Pancreas (tissue), 10 donors: ENCODE data around the gene MAP3K7. TPM values are rescaled to one million over a fixed set of nuclear protein-coding genes. Genes with fewer than 3 reads are reported as not detected.

Experiments
- ATAC-seq, 4 donors: fragments of 200-7000 bp; cut with Tn5 transposase; one replicate each; pipeline versions ENCODE4 v1.8.0 to v1.9.1; 2020; ENCODE audit warnings: mild to moderate bottlenecking in 4 of 4, moderate library complexity in 4 of 4
- DNase-seq, 6 donors: peaks; one replicate each; pipeline ENCODE4 v3.0.0-alpha.2; 2020
- FAIRE-seq: peaks from 2 replicates; lab custom pipeline; 2012; peaks lifted over from hg19 to GRCh38; lab: Jason Lieb, UNC
- H3K27ac ChIP-seq, 4 donors: fragments of 200-600 bp; sonication (generic); 1 replicate in 3 of 4; 2 replicates in 1 of 4; pipeline versions ENCODE4 v1.5.0 to v1.8.0; 2020
- H3K27me3 ChIP-seq, 4 donors: fragments of 200-600 bp; one replicate each; pipeline ENCODE4 v1.8.0; 2021
- H3K36me3 ChIP-seq, 3 donors: fragments of 200-600 bp; sonication (generic) in 1 of 3; one replicate each; pipeline versions ENCODE4 v1.5.0 to v1.8.0; 2020 to 2021
- H3K4me1 ChIP-seq, 3 donors: fragments of 200-600 bp; one replicate each; pipeline ENCODE4 v1.8.0; 2021
- H3K4me3 ChIP-seq, 4 donors: fragments of 200-600 bp; sonication (generic) in 2 of 4; one replicate each; pipeline versions ENCODE4 v1.5.0 to v1.8.0; 2020 to 2021
- H3K9me3 ChIP-seq, 4 donors: fragments of 200-600 bp; one replicate each; pipeline ENCODE4 v1.8.0; 2021
- WGBS, 2 donors: extraction: QIAGEN DNeasy Blood & Tissue Kit; methylation state at CpG; one replicate each; pipeline ENCODE4 v1.1.7; 2013; 5-methylcytosine and 5-hydroxymethylcytosine counted together
- intact Hi-C, 3 donors: fragments of 100-400 bp; cut with DNase I; formaldehyde crosslinking; loops; one replicate each; pipeline versions ENCODE4 v1.11.1 to v1.14.2; 2022
- polyA plus RNA-seq, 2 donors: library from polyadenylated mRNA; stranded (reverse); fragments of 200-250 nt; gene quantifications; one replicate each; pipeline ENCODE4 v1.2.3, GENCODE V29; 2013
- total RNA-seq, 6 donors: library from RNA; stranded (reverse); fragmentation: NEBNext Ultra II Directional in 4 of 6; extraction: Animal tissue kit (Norgen Biotek cat#: 25700) in 4 of 6; gene quantifications; one replicate each; pipeline versions ENCODE4 v1.2.1 to v1.2.4, GENCODE V29; 2021 to 2023
- TF ChIP-seq, protein P1 (sequence below), 4 donors: fragments of 200-600 bp; sonication (generic) in 3 of 4; IDR thresholded peaks; one replicate each; pipeline versions ENCODE4 v1.5.0 to v1.8.0; 2021; ENCODE audit warnings: antibody characterized with exemption in 4 of 4
- donor health status: healthy with polysubstance abuse.
- donor health status: DM: no; HTN: no; CAD: no; lungs with moderate emphysema.
- donor health status: DM: no; HTN: no; CAD: no.
- donor health status: control.
- donor health status: control.
- donor health status: Bipolar disorder and iron deficiency.
- donor health status: DM: yes; HTN: yes; CAD: no.
- donor health status: DM: no; HTN: no; CAD: no.
- donor health status: DM: no; HTN: no; CAD: no.
- donor health status: DM: yes; HTN: yes; CAD: no.

The MAP3K7 gene
- total and polyA plus RNA-seq, 8 donors, result 4.9 to 13.2 (median 7.4) TPM

DNA sequence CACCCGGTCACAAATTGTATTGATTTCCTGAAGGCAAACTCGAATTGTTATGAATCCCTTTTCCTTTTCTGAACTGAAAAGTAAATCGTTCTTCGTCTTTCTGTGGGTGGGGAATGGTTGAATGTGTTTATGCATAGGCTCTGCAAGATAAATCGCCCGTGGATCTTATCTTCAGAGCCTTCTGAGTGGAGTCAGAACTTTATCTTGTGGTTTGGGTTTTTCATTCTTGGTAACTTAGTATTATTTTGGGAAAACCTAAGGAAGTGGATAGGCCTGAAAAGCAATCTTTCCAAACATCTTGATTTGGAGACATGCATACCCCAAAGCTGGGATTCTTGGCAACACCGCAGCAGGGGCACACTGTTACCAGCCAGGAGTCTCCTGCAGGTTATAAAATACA, 122.4 kb downstream of the MAP3K7 start:
- TF ChIP-seq, protein P1, sequence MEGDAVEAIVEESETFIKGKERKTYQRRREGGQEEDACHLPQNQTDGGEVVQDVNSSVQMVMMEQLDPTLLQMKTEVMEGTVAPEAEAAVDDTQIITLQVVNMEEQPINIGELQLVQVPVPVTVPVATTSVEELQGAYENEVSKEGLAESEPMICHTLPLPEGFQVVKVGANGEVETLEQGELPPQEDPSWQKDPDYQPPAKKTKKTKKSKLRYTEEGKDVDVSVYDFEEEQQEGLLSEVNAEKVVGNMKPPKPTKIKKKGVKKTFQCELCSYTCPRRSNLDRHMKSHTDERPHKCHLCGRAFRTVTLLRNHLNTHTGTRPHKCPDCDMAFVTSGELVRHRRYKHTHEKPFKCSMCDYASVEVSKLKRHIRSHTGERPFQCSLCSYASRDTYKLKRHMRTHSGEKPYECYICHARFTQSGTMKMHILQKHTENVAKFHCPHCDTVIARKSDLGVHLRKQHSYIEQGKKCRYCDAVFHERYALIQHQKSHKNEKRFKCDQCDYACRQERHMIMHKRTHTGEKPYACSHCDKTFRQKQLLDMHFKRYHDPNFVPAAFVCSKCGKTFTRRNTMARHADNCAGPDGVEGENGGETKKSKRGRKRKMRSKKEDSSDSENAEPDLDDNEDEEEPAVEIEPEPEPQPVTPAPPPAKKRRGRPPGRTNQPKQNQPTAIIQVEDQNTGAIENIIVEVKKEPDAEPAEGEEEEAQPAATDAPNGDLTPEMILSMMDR (IDR thresholded peaks at IDR 0.05), result no peak
- no peak for FAIRE-seq
- no peak overlapping the region for H3K27ac ChIP-seq
- no peak for ATAC-seq
- H3K27me3 ChIP-seq, result no peaks in the 10 kb centered on the region
- intact Hi-C loops, result no loop called here
- H3K9me3 ChIP-seq, result no peaks in the 10 kb centered on the region
- no peak for DNase-seq
- no peak overlapping the region for H3K4me3 ChIP-seq
- H3K4me1 ChIP-seq, result no peaks in the 10 kb centered on the region
- 60 to 70% methylated on average over 7 of the region's 7 CpGs for WGBS, 2 donors
- H3K36me3 ChIP-seq, result no peaks in the 10 kb centered on the region

DNA sequence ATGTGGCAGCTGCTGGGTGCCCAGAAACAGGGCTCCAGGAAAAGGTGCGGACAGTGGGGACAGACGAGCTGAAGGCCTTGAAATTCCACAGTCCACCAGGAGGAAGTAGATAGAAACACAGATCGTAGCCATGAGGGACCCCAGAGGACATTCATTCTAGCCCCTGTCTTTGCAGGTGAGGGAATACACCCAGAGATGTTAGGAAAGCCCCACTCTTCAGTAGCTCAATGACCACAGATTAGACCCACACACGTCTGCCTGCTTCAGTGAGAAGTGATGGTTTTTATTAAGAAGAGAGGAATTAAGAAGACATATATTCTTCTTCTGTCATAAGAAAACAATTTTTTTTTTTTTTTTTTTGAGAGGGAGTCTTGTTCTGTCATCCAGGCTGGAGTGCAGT, 123.0 kb downstream of the MAP3K7 start:
- Histone ChIP-seq H3K4me3 (no peak overlapping the region), H3K27ac (no peak overlapping the region), H3K27me3 (no peaks in the 10 kb centered on the region), H3K9me3 (no peaks in the 10 kb centered on the region), H3K4me1 (no peaks in the 10 kb centered on the region), H3K36me3 (no peaks in the 10 kb centered on the region)
- no peak for ATAC-seq
- TF ChIP-seq, protein P1 (IDR thresholded peaks at IDR 0.05), result no peak
- intact Hi-C loops, result no loop called here
- 72 to 77% methylated on average over 4 of the region's 4 CpGs for WGBS, 2 donors
- no peak for FAIRE-seq
- no peak for DNase-seq
